Measurements from ENCODE around the gene CLCF1.
A peak's percentile ranks its signal among the peaks of the same experiment; 100 is the strongest.

The CLCF1 gene

GRCh38 chr11:67395555-67396258 lies 22.3 kb upstream of the CLCF1 start:
- no peak for DNase-seq (ENCODE audit: low read depth, low spot score)

DNA sequence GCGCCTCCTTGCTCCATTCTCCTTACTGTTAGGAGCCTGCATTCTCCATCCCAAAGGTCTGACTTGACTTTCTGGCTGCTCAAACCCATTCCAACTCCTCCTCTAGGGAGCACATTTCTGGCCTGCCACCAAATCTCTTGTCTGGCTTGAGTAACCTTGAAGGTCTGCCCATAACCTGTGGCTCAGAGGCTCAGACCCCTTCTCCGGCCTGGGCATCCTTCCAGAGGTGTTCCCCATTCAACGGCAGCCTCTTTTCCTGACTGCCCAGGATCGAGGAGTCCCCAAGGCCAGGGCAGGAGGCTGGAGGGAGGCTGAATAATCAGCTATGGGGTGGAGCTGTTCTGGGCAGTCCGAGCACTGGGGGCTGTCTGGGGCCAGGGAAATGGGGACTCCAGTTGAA lies 20.6 kb upstream of the CLCF1 start:
- no peak for DNase-seq (ENCODE audit: low read depth, low spot score)

- no peak for DNase-seq (ENCODE audit: low read depth, low spot score)
Observed at GRCh38 chr11:67393437-67393836, 20.0 kb upstream of the CLCF1 start.

- DNase-seq (ENCODE audit: low read depth, low spot score) = no peak
Observed at GRCh38 chr11:67392183-67392715, 18.9 kb upstream of the CLCF1 start.

- DNase-seq (ENCODE audit: low read depth, low spot score) = peak; percentile 83
Observed at GRCh38 chr11:67391304-67392182, 18.1 kb upstream of the CLCF1 start, which contains the start of gene RAD9A. Gene RAD9A, plus strand, starts transcription at chr11:67391986. Its CDS starts 59 bp downstream, at chr11:67392045.

DNA sequence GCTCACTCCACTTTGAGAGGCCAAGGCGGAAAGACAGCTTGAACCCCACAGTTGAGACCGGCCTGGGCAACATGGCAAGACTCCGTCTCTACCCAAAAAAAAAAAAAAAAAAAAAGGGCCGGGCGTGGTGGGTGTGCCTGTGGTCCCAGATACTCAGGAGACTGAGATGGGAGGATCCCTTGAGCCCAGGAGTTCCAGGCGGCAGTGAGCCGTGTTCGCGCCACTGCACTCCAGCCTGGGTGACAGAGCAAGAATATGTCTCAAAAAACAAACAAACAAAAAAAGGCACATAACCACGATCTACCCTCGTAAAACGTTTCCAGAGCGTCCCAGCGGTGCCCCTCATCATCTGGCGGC lies 17.5 kb upstream of the CLCF1 start:
- DNase-seq (ENCODE audit: low read depth, low spot score) = no peak

DNA sequence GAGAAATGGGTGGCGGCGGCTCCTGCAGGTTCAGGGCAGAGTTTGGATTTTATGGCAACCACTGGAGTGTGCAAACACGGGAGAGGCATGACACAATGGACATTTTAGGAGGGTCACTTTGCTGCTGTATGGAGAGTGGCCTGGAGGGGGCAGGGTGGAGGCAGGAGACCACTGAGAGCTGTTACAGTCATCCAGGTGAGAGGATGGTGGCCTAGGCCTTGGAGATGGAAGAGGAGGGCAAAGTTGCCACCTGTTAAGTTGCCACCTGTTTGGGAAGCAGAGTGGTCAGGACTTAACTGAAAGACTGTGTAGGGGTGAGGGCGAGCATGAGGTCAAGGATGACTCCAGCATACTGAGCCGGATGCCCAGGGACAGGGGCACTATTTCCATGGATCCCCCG lies 16.1 kb upstream of the CLCF1 start:
- no peak for DNase-seq (ENCODE audit: low read depth, low spot score)

DNA sequence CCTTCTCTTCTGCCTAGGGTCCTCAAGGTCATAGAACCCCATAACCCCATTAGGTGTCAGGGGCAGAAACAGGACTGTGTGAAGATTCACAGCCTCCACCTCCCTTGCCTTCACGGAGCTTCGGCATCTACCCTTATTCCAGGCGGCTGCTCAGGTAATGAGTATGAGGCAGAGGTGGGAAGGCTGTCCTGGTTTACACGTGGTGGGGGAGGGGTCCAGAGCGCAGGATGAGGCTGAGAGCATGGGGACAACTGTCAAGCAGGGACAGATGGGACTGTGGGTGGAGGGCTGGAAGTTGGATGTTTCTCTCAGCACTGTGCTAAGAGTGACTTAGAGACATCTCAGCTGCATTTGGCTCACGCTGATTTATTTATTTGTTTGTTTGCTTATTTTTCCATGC lies 14.1 kb upstream of the CLCF1 start:
- no peak for DNase-seq (ENCODE audit: low read depth, low spot score)

- no peak for DNase-seq (ENCODE audit: low read depth, low spot score)
Observed at GRCh38 chr11:67387069-67387468, 13.7 kb upstream of the CLCF1 start.

GRCh38 chr11:67384851-67385366 lies 11.5 kb upstream of the CLCF1 start:
- no peak for DNase-seq (ENCODE audit: low read depth, low spot score)

DNA sequence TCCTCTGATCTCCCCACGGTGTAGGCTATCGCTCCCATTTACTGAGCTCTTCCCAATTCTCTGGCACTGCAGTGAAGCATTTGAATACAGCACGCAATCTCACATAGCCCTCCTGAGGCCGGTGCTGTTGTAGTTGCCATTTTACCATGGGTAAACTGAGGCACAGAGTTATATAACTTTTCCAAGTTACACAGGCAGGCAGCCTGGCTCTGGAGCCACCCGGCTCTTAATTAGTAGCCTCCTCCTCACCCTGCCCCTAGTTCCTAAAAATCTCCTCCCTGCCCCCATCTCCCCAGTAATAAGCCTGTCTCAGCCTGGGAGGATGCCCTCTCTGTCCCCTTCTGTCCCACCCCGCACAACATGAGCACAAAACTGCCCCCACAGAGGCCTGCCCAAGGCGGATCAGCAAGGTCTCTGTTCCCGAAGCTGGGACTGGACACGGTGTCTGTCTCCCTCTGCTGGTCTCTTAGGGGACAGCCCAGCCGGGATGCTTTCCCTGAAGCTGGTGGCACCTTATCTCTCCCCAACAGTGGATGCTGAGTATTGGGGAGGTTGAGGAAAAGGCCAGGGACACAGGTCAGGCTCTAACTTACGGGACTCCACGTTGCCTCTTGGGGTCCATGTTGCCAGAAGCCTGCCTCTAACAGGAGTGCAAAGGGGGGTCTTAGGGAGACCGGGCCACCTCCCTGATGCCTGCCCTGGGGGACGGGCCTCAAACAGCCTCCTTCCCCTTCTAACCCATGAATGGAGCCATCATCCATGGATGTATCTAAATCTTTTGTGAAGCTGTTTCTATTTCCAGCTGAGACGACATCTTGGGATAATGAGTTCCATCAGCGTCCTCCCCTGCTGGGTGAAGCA lies 9.1 kb upstream of the CLCF1 start:
- DNase-seq (ENCODE audit: low read depth, low spot score) = peak; percentile 70

- DNase-seq (ENCODE audit: low read depth, low spot score) = no peak
Observed at GRCh38 chr11:67381244-67381972, 8.0 kb upstream of the CLCF1 start.

DNA sequence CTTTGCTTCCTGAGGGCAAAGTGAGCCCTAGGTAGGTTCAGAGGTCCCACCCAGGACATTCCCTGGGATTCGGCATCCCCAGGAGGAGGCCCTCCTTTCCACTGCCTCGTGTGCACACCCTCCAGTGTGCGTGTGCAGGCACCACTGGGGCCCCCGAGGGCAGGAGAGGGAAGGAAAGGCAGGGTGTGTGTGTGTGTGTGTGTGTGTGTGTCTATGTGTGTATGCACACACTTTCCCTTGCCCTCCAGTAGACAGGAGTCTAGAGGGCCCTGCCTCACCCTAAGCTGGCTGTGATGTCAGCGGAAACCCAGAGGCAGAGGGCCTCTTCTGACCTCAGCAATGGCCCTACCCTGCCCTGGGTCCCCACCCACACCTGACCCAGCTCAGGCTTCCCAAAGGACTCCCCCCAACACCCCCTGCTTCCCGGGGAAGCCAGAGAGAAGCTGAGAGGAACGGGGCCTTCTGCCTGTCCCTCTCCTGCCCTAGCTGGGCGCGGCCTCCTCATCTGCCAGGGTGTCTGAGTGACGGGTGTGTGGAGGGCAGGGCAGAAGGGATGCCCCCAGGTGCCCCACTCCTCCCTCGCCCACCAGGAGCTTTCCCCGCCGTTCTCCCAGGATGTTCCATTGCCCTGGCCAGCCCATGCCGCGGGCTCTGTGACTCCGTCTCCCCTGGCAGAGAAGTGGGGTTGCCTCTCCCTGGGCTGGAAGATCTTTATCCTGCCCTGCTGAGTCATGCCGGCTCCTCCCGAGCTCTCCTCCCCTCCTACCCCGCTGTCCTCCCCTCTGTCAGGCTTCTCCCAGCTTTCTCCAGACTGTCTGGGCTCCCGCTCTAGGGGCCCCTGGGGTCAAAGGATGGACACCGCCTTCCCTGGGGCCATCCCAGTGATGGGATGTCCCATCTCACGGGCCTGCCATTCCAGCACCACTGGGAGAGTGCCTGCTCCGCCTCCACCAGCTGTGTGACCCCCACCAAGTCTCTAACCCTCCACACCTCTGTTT lies 6.0 kb upstream of the CLCF1 start:
- no peak for DNase-seq (ENCODE audit: low read depth, low spot score)

DNA sequence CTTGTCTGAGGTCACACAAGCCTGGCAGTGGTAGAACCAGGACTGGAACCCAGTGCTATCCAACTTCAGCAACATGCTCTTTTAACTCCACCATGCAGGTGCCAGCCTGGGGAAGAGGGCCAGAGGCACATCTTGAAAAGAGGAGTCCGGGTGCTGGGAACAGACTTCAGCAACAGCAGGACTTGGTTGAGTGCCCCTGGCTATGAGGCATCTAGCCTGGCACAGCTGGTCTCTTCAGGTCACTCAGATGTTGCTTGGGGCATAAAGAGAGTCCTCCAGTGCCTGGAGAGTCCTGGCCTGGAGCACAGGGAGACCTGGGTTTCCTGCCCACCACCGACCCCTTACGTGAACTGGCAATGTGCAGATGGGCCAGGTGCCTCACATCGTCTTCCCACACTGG lies 5.1 kb upstream of the CLCF1 start:
- no peak for DNase-seq (ENCODE audit: low read depth, low spot score)

DNA sequence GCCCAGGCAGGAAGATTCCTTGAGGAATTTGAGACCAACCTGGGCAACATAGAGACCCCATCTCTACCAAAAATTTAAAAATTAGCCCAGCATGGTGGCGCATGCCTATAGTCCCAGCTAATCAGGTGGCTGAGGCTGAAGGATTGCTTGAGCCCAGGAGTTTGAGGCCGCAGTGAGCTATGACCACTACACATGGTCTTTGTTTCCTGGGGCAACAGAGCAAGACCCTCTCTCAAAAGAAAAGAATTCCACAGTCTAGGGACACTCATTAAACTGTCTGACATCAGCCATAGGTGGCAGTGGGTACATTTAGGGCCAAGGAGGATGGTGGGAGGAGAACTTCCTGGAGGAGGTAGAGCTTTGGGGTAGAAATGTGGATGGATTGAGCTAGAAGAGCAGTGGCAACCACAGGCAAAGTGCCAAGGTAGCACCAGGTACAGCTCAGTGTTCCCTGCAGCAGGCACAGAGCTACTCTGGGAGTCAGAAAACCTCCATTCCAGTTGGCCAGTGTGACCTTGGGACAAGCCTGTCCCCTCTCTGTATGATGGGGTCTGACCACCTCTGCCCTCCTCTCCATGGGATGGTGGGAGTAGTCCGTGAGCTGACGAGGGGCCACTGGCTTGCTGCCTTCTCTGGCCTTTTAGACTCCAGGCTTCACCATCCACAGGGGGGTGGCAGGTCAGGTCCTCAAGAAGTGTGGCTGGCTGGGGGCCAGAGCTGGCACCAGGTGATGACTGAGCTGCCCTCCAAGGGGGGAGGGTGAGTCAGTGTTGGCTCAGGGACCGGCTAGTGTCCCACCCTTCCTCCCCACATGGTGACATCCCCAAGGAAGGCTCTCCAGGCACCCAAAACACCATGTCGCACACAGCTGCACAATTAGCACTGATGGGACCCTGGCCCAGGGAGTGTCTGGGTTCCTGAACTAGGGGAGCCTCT lies 3.7 kb upstream of the CLCF1 start:
- DNase-seq (ENCODE audit: low read depth, low spot score) = no peak

- DNase-seq (ENCODE audit: low read depth, low spot score) = no peak
Observed at GRCh38 chr11:67376063-67376820, 2.8 kb upstream of the CLCF1 start.

GRCh38 chr11:67375320-67376055 lies 2.1 kb upstream of the CLCF1 start:
- no peak for DNase-seq (ENCODE audit: low read depth, low spot score)
